ENCODE data around the gene ENDOD1.

The ENDOD1 gene

DNA sequence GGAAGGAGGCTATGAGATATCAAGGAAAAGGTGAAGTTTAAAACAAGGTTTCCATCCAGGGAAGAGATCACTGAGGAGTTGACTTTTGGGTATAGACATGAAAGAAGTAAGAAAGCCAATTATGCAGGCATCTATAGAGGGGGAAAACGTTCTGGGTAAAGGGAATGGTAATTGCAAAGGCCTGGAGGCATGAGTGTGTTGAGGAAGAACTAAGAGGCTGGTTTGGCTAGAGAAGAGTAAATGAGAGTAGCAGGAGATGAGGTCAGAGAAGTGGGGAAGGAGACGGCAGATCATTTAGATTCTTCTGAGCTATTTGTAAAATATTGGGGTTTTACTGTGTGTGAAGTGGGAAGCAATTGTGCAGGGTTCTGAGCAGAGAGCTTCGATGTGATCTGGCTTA is 7.6 kb downstream of the ENDOD1 start:
- Histone ChIP-seq H3K36me3 (replicated peaks; ENCODE audit: insufficient read depth, low read length) (no peaks in the 10 kb centered on the region), H3K4me2 (ENCODE audit: low read depth, low read length) (no peak overlapping the region)

DNA sequence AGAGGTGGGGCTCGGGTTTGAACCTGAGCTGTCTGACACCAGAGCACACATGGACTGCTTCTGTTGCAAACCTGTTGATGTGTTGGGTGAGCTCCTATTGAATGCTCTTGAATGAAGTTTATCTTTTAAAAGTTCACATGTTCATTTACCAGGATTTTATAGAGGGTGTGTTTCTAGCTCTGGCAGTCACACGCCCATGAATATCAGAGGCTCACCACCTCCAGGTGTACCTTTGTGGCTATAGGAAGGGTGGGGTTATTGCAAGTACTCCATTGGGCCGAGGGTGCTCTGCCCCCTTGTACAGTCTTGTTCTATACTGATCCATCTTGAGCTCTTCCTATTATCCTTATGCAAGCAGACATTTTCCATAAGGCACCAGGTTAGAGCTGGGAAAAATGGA is 9.2 kb downstream of the ENDOD1 start:
- Histone ChIP-seq H3K9me2 (replicated peaks; ENCODE audit: insufficient read depth, low read length) (no peaks in the 10 kb centered on the region), H2AFZ (ENCODE audit: low read length) (no peak overlapping the region), H3K4me1 (ENCODE audit: low read length) (peaks cover 5% of the 10 kb centered on the region; the same call in 1 of the 2 replicates), H3K36me3 (replicated peaks; ENCODE audit: insufficient read depth, low read length) (no peaks in the 10 kb centered on the region), H3K79me2 (ENCODE audit: low read length) (no peaks in the 10 kb centered on the region), H3K9ac (ENCODE audit: low read length) (no peak overlapping the region), H3K4me3 (ENCODE audit: low read length) (no peak overlapping the region), H4K20me1 (ENCODE audit: insufficient read depth, low read length) (no peaks in the 10 kb centered on the region; the same call in 1 of the 2 replicates), H3K4me2 (ENCODE audit: low read depth, low read length) (no peak overlapping the region), H3K27ac (ENCODE audit: low read length) (no peak overlapping the region), H3K27me3 (replicated peaks; ENCODE audit: insufficient read depth, low read length) (0 out of 2 replicates have a peak, but pooled peaks cover 3% of the 10 kb centered on the region), H3K9me3 (replicated peaks; ENCODE audit: insufficient read depth, low read length) (no peaks in the 10 kb centered on the region), H3F3A (ENCODE audit: insufficient read depth, low read length) (no peaks in the 10 kb centered on the region)
- TF ChIP-seq, protein P1, sequence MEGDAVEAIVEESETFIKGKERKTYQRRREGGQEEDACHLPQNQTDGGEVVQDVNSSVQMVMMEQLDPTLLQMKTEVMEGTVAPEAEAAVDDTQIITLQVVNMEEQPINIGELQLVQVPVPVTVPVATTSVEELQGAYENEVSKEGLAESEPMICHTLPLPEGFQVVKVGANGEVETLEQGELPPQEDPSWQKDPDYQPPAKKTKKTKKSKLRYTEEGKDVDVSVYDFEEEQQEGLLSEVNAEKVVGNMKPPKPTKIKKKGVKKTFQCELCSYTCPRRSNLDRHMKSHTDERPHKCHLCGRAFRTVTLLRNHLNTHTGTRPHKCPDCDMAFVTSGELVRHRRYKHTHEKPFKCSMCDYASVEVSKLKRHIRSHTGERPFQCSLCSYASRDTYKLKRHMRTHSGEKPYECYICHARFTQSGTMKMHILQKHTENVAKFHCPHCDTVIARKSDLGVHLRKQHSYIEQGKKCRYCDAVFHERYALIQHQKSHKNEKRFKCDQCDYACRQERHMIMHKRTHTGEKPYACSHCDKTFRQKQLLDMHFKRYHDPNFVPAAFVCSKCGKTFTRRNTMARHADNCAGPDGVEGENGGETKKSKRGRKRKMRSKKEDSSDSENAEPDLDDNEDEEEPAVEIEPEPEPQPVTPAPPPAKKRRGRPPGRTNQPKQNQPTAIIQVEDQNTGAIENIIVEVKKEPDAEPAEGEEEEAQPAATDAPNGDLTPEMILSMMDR (IDR thresholded peaks at IDR 0.05; ENCODE audit: low read length) = no peak
- TF ChIP-seq EZH2 (optimal IDR thresholded peaks at IDR 0.05; ENCODE audit: low read depth, low read length) (no peak), EZH2phosphoT487 (IDR thresholded peaks at IDR 0.05; ENCODE audit: low read length) (no peak)
- DNase-seq = no peak

More for the DNA sequence above, 7.6 kb downstream of the ENDOD1 start:
- Histone ChIP-seq H3K79me2 (ENCODE audit: low read length) (no peaks in the 10 kb centered on the region), H3K9me3 (replicated peaks; ENCODE audit: insufficient read depth, low read length) (no peaks in the 10 kb centered on the region), H3K4me3 (ENCODE audit: low read length) (no peak overlapping the region), H3K27ac (ENCODE audit: low read length) (no peak overlapping the region), H3K9me2 (replicated peaks; ENCODE audit: insufficient read depth, low read length) (no peaks in the 10 kb centered on the region), H2AFZ (ENCODE audit: low read length) (no peak overlapping the region), H3K4me1 (ENCODE audit: low read length) (peaks cover 13% of the 10 kb centered on the region), H4K20me1 (ENCODE audit: insufficient read depth, low read length) (no peaks in the 10 kb centered on the region; the same call in 1 of the 2 replicates), H3F3A (ENCODE audit: insufficient read depth, low read length) (no peaks in the 10 kb centered on the region), H3K9ac (ENCODE audit: low read length) (no peak overlapping the region), H3K27me3 (replicated peaks; ENCODE audit: insufficient read depth, low read length) (0 out of 2 replicates have a peak, but pooled peaks cover 3% of the 10 kb centered on the region)
- DNase-seq = no peak
- TF ChIP-seq, protein P1 (IDR thresholded peaks at IDR 0.05; ENCODE audit: low read length) = no peak
- TF ChIP-seq EZH2phosphoT487 (IDR thresholded peaks at IDR 0.05; ENCODE audit: low read length) (no peak), EZH2 (optimal IDR thresholded peaks at IDR 0.05; ENCODE audit: low read depth, low read length) (no peak)

DNA sequence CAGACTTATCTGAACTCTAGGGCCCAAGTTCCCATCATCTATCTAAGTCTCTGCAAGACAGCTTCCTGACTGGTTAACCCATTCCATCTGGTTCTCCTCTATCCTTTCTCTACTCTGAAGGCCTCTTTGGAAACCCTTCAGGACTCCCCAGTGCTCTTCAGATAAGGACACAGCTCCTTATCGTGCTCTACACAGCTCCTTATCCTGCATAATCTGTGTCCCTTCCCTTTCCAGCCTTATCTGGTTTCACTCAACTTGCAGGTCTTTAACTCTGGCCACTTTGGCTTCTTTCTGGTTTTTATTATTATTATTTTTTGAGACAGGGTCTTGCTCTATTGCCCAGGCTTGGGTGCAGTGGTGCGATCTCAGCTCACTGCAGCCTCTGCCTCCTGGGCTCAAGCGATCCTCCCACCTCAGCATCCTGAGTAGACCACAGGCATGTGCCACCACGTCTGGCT is 10.6 kb downstream of the ENDOD1 start:
- Histone ChIP-seq H3K27ac (ENCODE audit: low read length) (no peak overlapping the region), H3K27me3 (replicated peaks; ENCODE audit: insufficient read depth, low read length) (no peaks in the 10 kb centered on the region), H3K4me3 (ENCODE audit: low read length) (no peak overlapping the region), H3K9ac (ENCODE audit: low read length) (no peak overlapping the region), H3K4me2 (ENCODE audit: low read depth, low read length) (no peak overlapping the region), H3K36me3 (replicated peaks; ENCODE audit: insufficient read depth, low read length) (no peaks in the 10 kb centered on the region), H2AFZ (ENCODE audit: low read length) (no peak overlapping the region), H3K4me1 (ENCODE audit: low read length) (peaks cover 5% of the 10 kb centered on the region; the same call in 1 of the 2 replicates), H3F3A (ENCODE audit: insufficient read depth, low read length) (no peaks in the 10 kb centered on the region), H4K20me1 (ENCODE audit: insufficient read depth, low read length) (no peaks in the 10 kb centered on the region; the same call in 1 of the 2 replicates), H3K9me2 (replicated peaks; ENCODE audit: insufficient read depth, low read length) (no peaks in the 10 kb centered on the region), H3K9me3 (replicated peaks; ENCODE audit: insufficient read depth, low read length) (no peaks in the 10 kb centered on the region), H3K79me2 (ENCODE audit: low read length) (no peaks in the 10 kb centered on the region)
- TF ChIP-seq EZH2phosphoT487 (IDR thresholded peaks at IDR 0.05; ENCODE audit: low read length) (no peak), EZH2 (optimal IDR thresholded peaks at IDR 0.05; ENCODE audit: low read depth, low read length) (no peak)
- TF ChIP-seq, protein P1 (IDR thresholded peaks at IDR 0.05; ENCODE audit: low read length) = no peak
- no peak for DNase-seq

Measured in MM.1S (cell line).